ENCODE results near the gene VPS26C. TPM values are rescaled to one million over a fixed set of nuclear protein-coding genes. Genes with fewer than 3 reads are reported as not detected.
"Not testable (repeated sequence)": the region's sequence is repeated elsewhere in the genome, so short reads cannot be mapped to it uniquely, and the experiment has no call there.

The VPS26C gene
- total RNA-seq, 1 donor from 2014 or later: 37.5 TPM

GRCh38 chr21:37231671-37232070 lies 35.5 kb downstream of the VPS26C start:
- DNase-seq (ENCODE audit: low spot score in 2 of 2) (no peak), FAIRE-seq (no peak)

DNA sequence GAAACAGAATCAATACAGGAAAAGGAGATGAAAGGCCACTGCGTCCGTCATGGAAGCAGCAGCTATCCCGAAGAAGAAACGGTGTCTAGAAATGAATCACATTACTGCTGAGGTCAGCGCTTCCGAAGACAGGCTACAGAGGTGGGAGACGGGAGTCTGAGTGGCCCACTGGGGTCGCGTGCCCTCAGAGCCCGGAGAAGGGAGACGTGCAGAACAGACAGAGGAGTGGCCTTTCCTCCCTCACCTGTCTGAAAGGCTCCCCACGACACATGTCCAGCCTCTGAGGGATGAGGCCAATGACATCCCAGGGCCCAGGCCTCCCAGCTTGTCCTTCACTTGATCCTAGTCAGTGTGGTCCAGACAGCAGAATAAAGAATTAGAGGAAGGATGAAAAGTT lies 35.9 kb downstream of the VPS26C start:
- FAIRE-seq: no peak
- no peak for DNase-seq (ENCODE audit: low spot score in 2 of 2)

GRCh38 chr21:37230632-37231248 lies 36.4 kb downstream of the VPS26C start:
- DNase-seq (ENCODE audit: low spot score in 2 of 2) (no peak), FAIRE-seq (no peak)

DNA sequence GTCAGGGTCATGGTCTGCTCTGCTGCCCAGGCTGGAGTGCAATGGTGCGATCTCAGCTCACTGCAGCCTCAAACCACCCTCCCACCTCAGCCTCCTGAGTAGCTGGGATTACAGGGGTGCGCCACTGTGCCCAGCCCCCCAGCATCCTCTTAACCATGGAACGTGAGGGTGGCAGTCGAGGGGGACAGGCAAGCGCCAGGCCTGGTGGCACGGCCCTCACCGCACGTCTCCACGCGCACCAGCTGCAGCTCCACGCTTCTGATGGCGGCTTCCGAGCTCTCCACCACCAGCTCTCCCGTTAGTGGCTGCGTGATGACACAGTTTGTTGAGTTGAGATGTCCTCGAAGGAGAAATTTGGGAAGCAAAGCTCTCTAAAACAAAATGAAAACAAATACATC lies 39.1 kb downstream of the VPS26C start:
- FAIRE-seq: no peak

GRCh38 chr21:37227071-37228002 lies 39.8 kb downstream of the VPS26C start:
- no peak for FAIRE-seq

More for the DNA sequence above, 39.1 kb downstream of the VPS26C start:
- DNase-seq (ENCODE audit: low spot score in 2 of 2): no peak

GRCh38 chr21:37226041-37226920 lies 40.9 kb downstream of the VPS26C start:
- no peak for DNase-seq (ENCODE audit: low spot score in 2 of 2)
- no peak for FAIRE-seq

More at GRCh38 chr21:37227071-37228002, 39.8 kb downstream of the VPS26C start:
- no peak for DNase-seq (ENCODE audit: low spot score in 2 of 2)

DNA sequence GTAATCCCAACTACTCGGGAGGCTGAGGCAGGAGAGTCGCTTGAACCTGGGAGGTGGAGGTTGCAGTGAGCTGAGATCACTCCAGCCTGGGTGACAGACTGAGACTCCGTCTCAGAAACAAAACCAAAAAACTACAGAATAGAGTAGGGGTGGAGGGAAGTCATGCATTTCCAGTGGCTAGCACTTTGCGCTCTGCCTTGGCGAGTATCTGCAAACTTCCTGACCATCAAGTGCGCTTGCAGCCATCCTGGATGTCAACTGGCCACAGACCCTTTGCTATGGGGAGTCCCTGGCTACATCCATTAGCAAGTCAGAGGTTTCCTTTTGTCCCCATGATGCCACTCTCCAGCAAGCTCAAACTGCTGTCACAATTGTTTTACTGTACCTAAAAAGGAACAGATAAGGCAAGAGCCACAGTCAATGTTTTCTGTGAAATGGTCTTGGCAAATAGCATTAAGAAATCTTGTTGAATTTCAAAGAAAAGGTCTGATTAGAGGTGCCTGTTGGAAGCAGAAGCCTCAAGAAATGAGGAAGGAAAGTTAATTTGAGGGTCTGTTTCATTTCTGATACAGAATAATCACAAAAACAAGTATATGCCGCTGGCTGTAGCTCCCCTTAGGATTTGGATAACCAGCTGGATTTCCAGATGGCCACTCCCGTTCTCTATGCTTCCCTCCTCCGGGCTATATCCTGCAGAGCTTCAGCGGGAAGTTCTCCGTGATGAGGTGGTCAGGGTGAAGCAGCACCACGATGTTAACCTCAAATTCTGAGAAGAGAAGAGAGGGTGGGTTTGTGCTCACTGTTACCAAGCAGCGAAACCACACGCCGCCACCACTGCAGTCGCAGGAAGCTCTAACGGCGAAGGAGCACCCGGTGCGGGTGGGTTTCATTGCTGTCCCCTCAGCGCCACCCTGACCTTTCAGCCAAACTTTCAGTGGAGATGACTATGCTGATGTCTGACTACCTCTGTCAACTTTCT lies 42.0 kb downstream of the VPS26C start:
- FAIRE-seq: no peak
- DNase-seq (ENCODE audit: low spot score in 2 of 2): no peak

- DNase-seq (ENCODE audit: low spot score in 2 of 2): no peak
- FAIRE-seq: no peak
These were observed 43.3 kb downstream of the VPS26C start for GRCh38 chr21:37223804-37224345.

- not testable (repeated sequence) for FAIRE-seq; DNase-seq (ENCODE audit: low spot score in 2 of 2)
These were observed 44.9 kb downstream of the VPS26C start for GRCh38 chr21:37222248-37222647.

DNA sequence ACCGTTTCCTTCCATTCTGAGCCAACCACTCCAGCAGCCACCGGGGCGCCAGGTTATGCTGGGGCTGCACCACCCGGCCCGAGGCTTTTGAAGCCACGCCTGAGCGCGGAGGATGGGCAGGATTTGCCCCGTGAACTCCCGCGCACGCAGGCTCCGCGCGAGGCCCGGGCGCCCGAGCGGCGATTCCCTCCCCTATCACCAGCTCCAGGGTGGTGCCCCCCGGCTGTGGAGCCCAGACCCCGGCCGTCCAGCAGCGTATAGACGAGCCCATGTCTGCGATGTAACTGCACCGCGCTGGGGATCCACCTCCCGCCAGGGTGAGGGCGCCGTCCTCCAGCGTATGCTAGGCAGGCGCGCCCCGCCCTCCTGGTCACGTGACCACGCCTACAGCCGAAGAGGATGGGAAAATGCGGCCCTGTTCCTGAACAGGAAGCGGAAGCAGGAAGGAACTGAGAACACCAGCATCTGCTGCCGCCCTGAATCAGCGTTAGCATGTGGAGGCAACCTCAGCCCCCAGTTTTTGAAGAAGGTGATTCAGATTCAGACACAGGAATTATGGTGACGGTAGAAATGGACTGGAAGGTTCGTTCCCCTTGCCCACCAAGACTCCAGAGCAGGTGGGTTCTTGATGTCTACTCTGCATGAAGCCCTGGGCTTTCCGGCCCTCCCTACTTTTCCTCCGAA lies 46.0 kb downstream of the VPS26C start:
- FAIRE-seq (no peak), DNase-seq (ENCODE audit: low spot score in 2 of 2) (peak; percentile 88 to 90)

DNA sequence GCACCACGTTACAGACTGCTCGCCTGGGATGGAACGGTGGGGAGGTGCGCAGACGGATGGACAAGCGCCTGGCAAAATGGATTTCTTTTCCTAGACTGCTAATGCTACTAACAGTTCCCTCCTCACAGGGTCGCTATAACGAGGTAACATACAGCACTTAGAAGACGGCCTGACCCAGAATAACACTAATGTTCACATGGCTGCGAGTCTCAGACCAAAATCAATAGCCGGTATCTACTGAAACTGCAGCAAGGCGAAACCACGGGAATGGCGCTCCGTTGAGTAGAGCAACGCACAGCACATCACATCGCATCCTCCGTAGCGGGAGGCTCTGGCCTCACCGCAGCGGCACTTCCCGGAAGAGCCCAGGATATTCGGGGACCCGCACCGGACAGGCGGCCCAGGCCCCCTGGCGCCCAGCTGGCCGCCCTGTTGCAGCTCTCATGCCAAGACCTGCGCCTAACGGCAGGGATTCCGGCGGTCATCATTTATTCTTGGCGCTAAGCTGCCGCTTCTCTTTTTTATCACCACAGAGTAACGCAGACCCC lies 46.6 kb downstream of the VPS26C start:
- FAIRE-seq: no peak
- peak in 1 of 2 donors; percentile 39 for DNase-seq (ENCODE audit: low spot score in 2 of 2)

- DNase-seq (ENCODE audit: low spot score in 2 of 2) (no peak), FAIRE-seq (no peak)
These were observed 47.2 kb downstream of the VPS26C start for GRCh38 chr21:37219761-37220432.

GRCh38 chr21:37214952-37215351 lies 52.2 kb downstream of the VPS26C start:
- DNase-seq (ENCODE audit: low spot score in 2 of 2): no peak
- no peak for FAIRE-seq

- FAIRE-seq: no peak
- no peak for DNase-seq (ENCODE audit: low spot score in 2 of 2)
These were observed 56.3 kb downstream of the VPS26C start for GRCh38 chr21:37210799-37211198.

GRCh38 chr21:37210130-37210529 lies 57.0 kb downstream of the VPS26C start:
- no peak for DNase-seq (ENCODE audit: low spot score in 2 of 2)
- no peak for FAIRE-seq

DNA sequence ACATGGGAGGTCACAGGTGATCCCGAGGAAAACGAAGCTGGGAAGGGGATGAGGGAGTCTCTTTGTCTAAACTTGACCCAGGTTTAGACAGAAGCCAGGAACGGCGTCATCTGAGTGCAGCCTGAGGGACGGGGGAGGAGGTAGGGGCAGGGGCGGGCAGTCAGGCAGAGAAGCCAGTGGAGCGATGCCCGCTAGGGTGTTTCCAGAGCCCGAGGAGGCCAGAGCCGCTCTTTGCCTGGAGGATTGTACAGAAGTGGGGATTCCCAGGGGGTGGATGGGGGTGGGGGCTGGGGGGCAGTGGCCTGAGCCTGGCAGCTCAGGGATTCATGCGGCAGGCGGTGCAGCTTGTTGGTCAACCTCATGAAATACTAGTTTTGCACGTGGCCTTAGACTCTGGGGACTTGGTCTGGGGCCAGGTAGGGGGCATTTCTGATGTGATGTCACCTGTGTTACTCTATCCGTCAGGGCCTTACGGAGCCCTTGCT lies 58.4 kb downstream of the VPS26C start:
- DNase-seq (ENCODE audit: low spot score in 2 of 2) (no peak), FAIRE-seq (no peak)

- FAIRE-seq (no peak), DNase-seq (ENCODE audit: low spot score in 2 of 2) (peak in 1 of 2 donors; percentile 80)
These were observed 58.9 kb downstream of the VPS26C start for GRCh38 chr21:37208056-37208721.

All from frontal cortex (tissue), 4 donors.